Measurements from ENCODE around the gene RALGAPB. TPM values are rescaled to one million over a fixed set of nuclear protein-coding genes. Genes with fewer than 3 reads are reported as not detected.

RALGAPB gene
- total RNA-seq, 1 donor = 42.7 TPM

- Histone ChIP-seq H2AFZ (ENCODE audit: low read length) (no peak overlapping the region), H3K79me2 (ENCODE audit: insufficient read depth, low read length) (no peaks in the 10 kb centered on the region), H3K9me3 (ENCODE audit: low read depth, low read length) (no peaks in the 10 kb centered on the region), H3K27me3 (ENCODE audit: insufficient read depth, low read length) (peaks cover 27% of the 10 kb centered on the region), H3K36me3 (ENCODE audit: insufficient read depth, low read length) (no peaks in the 10 kb centered on the region), H3K4me2 (ENCODE audit: insufficient read depth, low read length) (no peak overlapping the region), H3K4me1 (ENCODE audit: insufficient read depth, low read length) (no peaks in the 10 kb centered on the region), H4K20me1 (ENCODE audit: insufficient read depth, low read length) (no peaks in the 10 kb centered on the region), H3K27ac (ENCODE audit: low read depth, low read length) (no peak overlapping the region), H3K4me3 (ENCODE audit: insufficient read depth, low read length) (no peak overlapping the region)
- DNase-seq (ENCODE audit: insufficient read length, low spot score, missing footprints) = no peak
- TF ChIP-seq, protein P1, sequence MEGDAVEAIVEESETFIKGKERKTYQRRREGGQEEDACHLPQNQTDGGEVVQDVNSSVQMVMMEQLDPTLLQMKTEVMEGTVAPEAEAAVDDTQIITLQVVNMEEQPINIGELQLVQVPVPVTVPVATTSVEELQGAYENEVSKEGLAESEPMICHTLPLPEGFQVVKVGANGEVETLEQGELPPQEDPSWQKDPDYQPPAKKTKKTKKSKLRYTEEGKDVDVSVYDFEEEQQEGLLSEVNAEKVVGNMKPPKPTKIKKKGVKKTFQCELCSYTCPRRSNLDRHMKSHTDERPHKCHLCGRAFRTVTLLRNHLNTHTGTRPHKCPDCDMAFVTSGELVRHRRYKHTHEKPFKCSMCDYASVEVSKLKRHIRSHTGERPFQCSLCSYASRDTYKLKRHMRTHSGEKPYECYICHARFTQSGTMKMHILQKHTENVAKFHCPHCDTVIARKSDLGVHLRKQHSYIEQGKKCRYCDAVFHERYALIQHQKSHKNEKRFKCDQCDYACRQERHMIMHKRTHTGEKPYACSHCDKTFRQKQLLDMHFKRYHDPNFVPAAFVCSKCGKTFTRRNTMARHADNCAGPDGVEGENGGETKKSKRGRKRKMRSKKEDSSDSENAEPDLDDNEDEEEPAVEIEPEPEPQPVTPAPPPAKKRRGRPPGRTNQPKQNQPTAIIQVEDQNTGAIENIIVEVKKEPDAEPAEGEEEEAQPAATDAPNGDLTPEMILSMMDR (IDR thresholded peaks at IDR 0.05; ENCODE audit: extremely low read depth, low read depth, low read length) = no peak
Measured at GRCh38 chr20:38623061-38623460, 150.4 kb downstream of the RALGAPB start.

GRCh38 chr20:38624084-38624483 is 151.4 kb downstream of the RALGAPB start:
- H3K79me2 ChIP-seq (ENCODE audit: insufficient read depth, low read length) = no peaks in the 10 kb centered on the region

DNA sequence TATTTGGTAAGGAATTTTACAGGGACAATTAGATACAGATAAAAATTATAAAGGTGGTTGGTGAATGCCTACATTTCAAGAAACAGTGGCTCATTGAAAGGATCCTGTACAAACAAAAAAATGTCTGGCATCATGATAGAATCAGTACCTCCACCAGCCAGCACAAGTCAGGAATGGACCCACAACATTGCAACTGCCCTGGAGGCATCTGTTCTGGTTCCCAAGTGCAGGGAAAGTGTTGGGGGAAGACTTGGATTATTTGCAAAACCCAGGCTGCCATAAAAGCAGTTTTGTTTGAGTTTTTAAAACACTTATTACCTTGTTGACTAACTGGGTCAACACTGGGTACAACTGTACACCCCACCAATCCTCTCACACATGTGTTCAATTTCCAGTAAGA is 153.3 kb downstream of the RALGAPB start:
- no peak overlapping the region for H3K4me3 ChIP-seq (ENCODE audit: insufficient read depth, low read length)
- no peaks in the 10 kb centered on the region for H3K9me3 ChIP-seq (ENCODE audit: low read depth, low read length)
- H3K79me2 ChIP-seq (ENCODE audit: insufficient read depth, low read length) = no peaks in the 10 kb centered on the region
- H3K4me2 ChIP-seq (ENCODE audit: insufficient read depth, low read length) = no peak overlapping the region
- no peaks in the 10 kb centered on the region for H4K20me1 ChIP-seq (ENCODE audit: insufficient read depth, low read length)
- H3K27me3 ChIP-seq (ENCODE audit: insufficient read depth, low read length) = peaks cover 16% of the 10 kb centered on the region
- no peak overlapping the region for H2AFZ ChIP-seq (ENCODE audit: low read length)
- H3K36me3 ChIP-seq (ENCODE audit: insufficient read depth, low read length) = no peaks in the 10 kb centered on the region
- TF ChIP-seq, protein P1 (IDR thresholded peaks at IDR 0.05; ENCODE audit: extremely low read depth, low read depth, low read length) = no peak
- H3K4me1 ChIP-seq (ENCODE audit: insufficient read depth, low read length) = no peaks in the 10 kb centered on the region
- no peak for DNase-seq (ENCODE audit: insufficient read length, low spot score, missing footprints)
- no peak overlapping the region for H3K27ac ChIP-seq (ENCODE audit: low read depth, low read length)

More at GRCh38 chr20:38624084-38624483, 151.4 kb downstream of the RALGAPB start:
- Histone ChIP-seq H3K27ac (ENCODE audit: low read depth, low read length) (no peak overlapping the region), H3K9me3 (ENCODE audit: low read depth, low read length) (no peaks in the 10 kb centered on the region), H3K4me1 (ENCODE audit: insufficient read depth, low read length) (no peaks in the 10 kb centered on the region), H3K4me2 (ENCODE audit: insufficient read depth, low read length) (no peak overlapping the region), H4K20me1 (ENCODE audit: insufficient read depth, low read length) (no peaks in the 10 kb centered on the region), H2AFZ (ENCODE audit: low read length) (no peak overlapping the region), H3K4me3 (ENCODE audit: insufficient read depth, low read length) (no peak overlapping the region), H3K36me3 (ENCODE audit: insufficient read depth, low read length) (no peaks in the 10 kb centered on the region), H3K27me3 (ENCODE audit: insufficient read depth, low read length) (peaks cover 27% of the 10 kb centered on the region)
- TF ChIP-seq, protein P1 (IDR thresholded peaks at IDR 0.05; ENCODE audit: extremely low read depth, low read depth, low read length) = no peak
- no peak for DNase-seq (ENCODE audit: insufficient read length, low spot score, missing footprints)

DNA sequence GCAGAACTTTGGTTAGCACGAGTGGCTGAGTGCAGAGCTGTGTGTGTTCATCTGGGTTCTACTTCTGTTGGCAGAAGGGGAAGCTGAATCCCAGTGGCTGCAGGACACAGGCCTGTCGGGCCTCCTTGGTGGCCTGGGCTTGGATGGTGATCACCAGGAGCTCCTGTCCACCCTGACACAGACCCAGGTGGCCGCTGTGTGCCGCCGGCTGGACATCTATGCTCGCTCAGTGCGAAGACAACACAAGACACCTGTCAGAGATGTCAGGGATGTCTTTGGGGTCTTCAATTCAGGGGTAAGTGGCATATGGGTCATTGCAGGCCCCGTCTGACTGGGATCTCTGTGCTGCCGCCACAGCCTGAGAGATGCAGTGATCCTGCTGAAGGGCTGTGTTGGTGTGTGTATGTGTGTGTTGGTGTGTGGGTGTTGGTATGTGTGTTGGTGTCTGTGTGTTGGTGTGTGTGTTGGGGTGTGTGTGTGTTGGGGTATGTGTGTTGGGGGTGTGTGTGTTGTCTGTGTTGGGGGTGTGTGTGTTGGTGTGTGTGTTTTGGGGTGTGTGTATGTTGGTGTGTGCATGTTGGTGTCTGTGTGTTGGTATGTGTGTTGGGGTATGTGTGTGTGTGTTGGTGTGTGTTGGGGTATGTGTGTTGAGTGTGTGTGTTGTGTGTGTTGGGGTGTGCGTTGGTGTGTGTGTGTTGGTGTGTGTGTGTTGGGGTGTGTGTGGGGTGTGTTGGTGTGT is 154.4 kb downstream of the RALGAPB start:
- no peaks in the 10 kb centered on the region for H4K20me1 ChIP-seq (ENCODE audit: insufficient read depth, low read length)
- H3K4me1 ChIP-seq (ENCODE audit: insufficient read depth, low read length) = no peaks in the 10 kb centered on the region
- TF ChIP-seq, protein P1 (IDR thresholded peaks at IDR 0.05; ENCODE audit: extremely low read depth, low read depth, low read length) = no peak
- H3K36me3 ChIP-seq (ENCODE audit: insufficient read depth, low read length) = no peaks in the 10 kb centered on the region
- H3K4me2 ChIP-seq (ENCODE audit: insufficient read depth, low read length) = no peak overlapping the region
- H3K27ac ChIP-seq (ENCODE audit: low read depth, low read length) = no peak overlapping the region
- no peaks in the 10 kb centered on the region for H3K9me3 ChIP-seq (ENCODE audit: low read depth, low read length)
- H3K4me3 ChIP-seq (ENCODE audit: insufficient read depth, low read length) = no peak overlapping the region
- no peak for DNase-seq (ENCODE audit: insufficient read length, low spot score, missing footprints)
- no peak overlapping the region for H2AFZ ChIP-seq (ENCODE audit: low read length)
- H3K27me3 ChIP-seq (ENCODE audit: insufficient read depth, low read length) = peaks cover 6% of the 10 kb centered on the region
- H3K79me2 ChIP-seq (ENCODE audit: insufficient read depth, low read length) = no peaks in the 10 kb centered on the region

Small RNA genes lying within 50 kb of the gene (small RNA-seq; reads per million reads assigned to genes)
- gene MIR548O2 (not detected), gene RF00056 (not detected), gene SNORA60 (18.7 reads per million, percentile 94 among the genes with 10 or more reads in this experiment), gene SNORA71A (1,556 reads per million, percentile 99 among the genes with 10 or more reads in this experiment), gene SNORA71B (2,119 reads per million, percentile 99 among the genes with 10 or more reads in this experiment), gene SNORA71C (10.3 reads per million, percentile 92 among the genes with 10 or more reads in this experiment), gene SNORA71D (28,774 reads per million, percentile 100 among the genes with 10 or more reads in this experiment), gene SNORA71E (not detected)

Other genes with a start within 250 kb of the RALGAPB start
- 2.5 and 2.7 TPM in 2 replicates for gene KIAA1755, start 212.1 kb upstream of the RALGAPB start, total RNA-seq
- under 0.01 TPM in 1 of 2 replicates, not detected in the other for gene BPI, start 168.7 kb upstream of the RALGAPB start, total RNA-seq
- gene LBP, start 126.4 kb upstream of the RALGAPB start, total RNA-seq = 1.8 and 2.9 TPM in 2 replicates
- gene SNHG17, start 37.5 kb upstream of the RALGAPB start, total RNA-seq = 5.6 and 6.9 TPM in 2 replicates
- not detected in 2 replicates for gene ADIG, start 108.4 kb downstream of the RALGAPB start, total RNA-seq
- gene ARHGAP40, start 129.0 kb downstream of the RALGAPB start, total RNA-seq = not detected in 2 replicates